Ishikawa (cell line): ENCODE measurements around the gene ZNF787.

Source experiments
- CEBPB ChIP-seq: IDR thresholded peaks from 2 replicates; pipeline ENCODE4 v1.6.1; 2012
- CREB1 ChIP-seq: IDR thresholded peaks from 2 replicates; pipeline ENCODE4 v1.6.1; 2012; ENCODE audit warnings: low read depth
- EGR1 ChIP-seq: IDR thresholded peaks from 2 replicates; pipeline ENCODE4 v1.6.1; 2012
- EP300 ChIP-seq: IDR thresholded peaks from 2 replicates; pipeline ENCODE4 v1.6.1; 2012; ENCODE audit warnings: borderline replicate concordance
- FOXM1 ChIP-seq: IDR thresholded peaks from 2 replicates; pipeline ENCODE4 v1.6.1; 2012; ENCODE audit warnings: low read depth, borderline replicate concordance
- MAX ChIP-seq: IDR thresholded peaks from 2 replicates; pipeline ENCODE4 v1.6.1; 2012
- REST ChIP-seq: IDR thresholded peaks from 2 replicates; pipeline ENCODE4 v1.6.1; 2012; ENCODE audit warnings: low read depth, mild to moderate bottlenecking
- TAF1 ChIP-seq: IDR thresholded peaks from 2 replicates; pipeline ENCODE4 v1.6.1; 2012; ENCODE audit warnings: low read depth, mild to moderate bottlenecking
- TCF12 ChIP-seq: IDR thresholded peaks from 2 replicates; pipeline ENCODE4 v1.6.1; 2012; ENCODE audit warnings: low read depth
- USF1 ChIP-seq: IDR thresholded peaks from 2 replicates; pipeline ENCODE4 v1.6.1; 2012

DNA sequence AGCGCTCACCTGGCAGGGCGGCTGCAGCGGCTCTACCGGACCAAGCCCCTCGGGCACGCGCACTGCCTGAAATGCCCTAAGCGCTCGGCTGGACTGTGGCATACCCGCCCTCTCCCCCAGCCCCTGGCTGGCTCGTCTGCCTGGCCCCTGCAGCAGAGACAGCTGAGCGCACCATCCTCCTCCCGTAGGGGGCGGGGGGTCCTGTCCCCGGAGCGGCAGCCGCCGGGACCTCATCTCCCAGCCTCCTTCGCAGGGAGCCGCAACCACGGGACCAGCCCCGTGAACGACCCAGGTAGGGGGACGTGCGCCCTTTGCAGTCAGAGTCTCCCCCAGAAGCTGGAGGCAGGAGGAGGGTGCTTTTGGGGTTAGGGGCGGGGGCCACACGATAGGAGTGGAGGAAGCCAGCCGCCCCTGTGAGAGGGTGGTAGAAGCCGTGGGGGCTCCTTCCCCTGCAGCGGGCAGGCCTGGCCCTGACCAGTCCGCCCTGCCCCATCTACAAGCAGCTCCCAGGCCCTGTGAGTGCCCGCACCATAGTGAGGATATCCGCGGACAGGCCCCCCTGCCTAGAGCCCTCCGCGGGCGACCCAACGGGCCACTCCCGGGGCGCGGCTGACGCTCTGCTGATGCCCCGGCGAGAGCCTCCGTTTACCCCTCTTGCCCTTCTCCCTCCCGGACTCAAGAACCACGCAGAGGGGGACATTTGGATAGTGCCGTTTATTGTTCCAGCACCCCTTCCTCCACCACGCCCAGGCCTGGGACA is 34.2 kb downstream of the ZNF787 start:
- TF ChIP-seq EP300 (no peak), REST (no peak), MAX (no peak), TCF12 (no peak), FOXM1 (no peak), TAF1 (no peak), CREB1 (no peak), EGR1 (no peak), CEBPB (no peak), USF1 (no peak)
